Measurements from ENCODE around the gene HOXD8. TPM values are rescaled to one million over a fixed set of nuclear protein-coding genes. Genes with fewer than 3 reads are reported as not detected.

HOXD8 gene
- total RNA-seq, 3 donors from 2014 or later, result 4.9 to 13.8 (median 5.6) TPM

GRCh38 chr2:176160251-176160985 is 30.9 kb downstream of the HOXD8 start:
- Histone ChIP-seq H3K36me3 (ENCODE audit: low read depth) (no peaks in the 10 kb centered on the region), H3K9me3 (no peaks in the 10 kb centered on the region), H3K4me1 (ENCODE audit: low read depth) (peaks cover 15% of the 10 kb centered on the region), H3K4me3 (no peak overlapping the region)
- TF ChIP-seq CTCF (IDR thresholded peaks at IDR 0.05), result no peak
- intact Hi-C loops (cut with DNase I, micrococcal nuclease), result no loop called here
- ATAC-seq (no peak), DNase-seq (no peak)

GRCh38 chr2:176160986-176161824 is 31.7 kb downstream of the HOXD8 start:
- TF ChIP-seq CTCF (IDR thresholded peaks at IDR 0.05), result no peak
- H3K4me1 ChIP-seq (ENCODE audit: low read depth), result peaks cover 15% of the 10 kb centered on the region
- intact Hi-C loops (cut with DNase I, micrococcal nuclease), result no loop called here
- H3K9me3 ChIP-seq, result no peaks in the 10 kb centered on the region
- DNase-seq (no peak), ATAC-seq (no peak)
- no peak overlapping the region for H3K4me3 ChIP-seq
- H3K36me3 ChIP-seq (ENCODE audit: low read depth), result no peaks in the 10 kb centered on the region

- intact Hi-C loops (cut with DNase I, micrococcal nuclease), result no loop called here
- H3K4me1 ChIP-seq (ENCODE audit: low read depth), result peaks cover 10% of the 10 kb centered on the region
- no peak overlapping the region for H3K4me3 ChIP-seq
- H3K9me3 ChIP-seq, result no peaks in the 10 kb centered on the region
- ATAC-seq (no peak), DNase-seq (no peak)
- TF ChIP-seq CTCF (IDR thresholded peaks at IDR 0.05), result no peak
- H3K36me3 ChIP-seq (ENCODE audit: low read depth), result no peaks in the 10 kb centered on the region
Measured at GRCh38 chr2:176161825-176162626, 32.5 kb downstream of the HOXD8 start.

GRCh38 chr2:176162911-176163671 is 33.6 kb downstream of the HOXD8 start:
- Histone ChIP-seq H3K36me3 (ENCODE audit: low read depth) (no peaks in the 10 kb centered on the region), H3K4me1 (ENCODE audit: low read depth) (peaks cover 6% of the 10 kb centered on the region), H3K9me3 (no peaks in the 10 kb centered on the region), H3K4me3 (no peak overlapping the region)
- ATAC-seq, result peak; percentile 42
- TF ChIP-seq CTCF (IDR thresholded peaks at IDR 0.05), result no peak
- peak in 1 of 3 donors; percentile 34 for DNase-seq
- intact Hi-C loops (cut with DNase I, micrococcal nuclease), result no loop called here

GRCh38 chr2:176163672-176164056 is 34.2 kb downstream of the HOXD8 start:
- no peak for DNase-seq
- peaks cover 3% of the 10 kb centered on the region for H3K4me1 ChIP-seq (ENCODE audit: low read depth)

More at GRCh38 chr2:176163672-176164056, 34.2 kb downstream of the HOXD8 start:
- Histone ChIP-seq H3K9me3 (no peaks in the 10 kb centered on the region), H3K4me3 (no peak overlapping the region), H3K36me3 (ENCODE audit: low read depth) (no peaks in the 10 kb centered on the region)
- no peak for TF ChIP-seq CTCF (IDR thresholded peaks at IDR 0.05)
- intact Hi-C loops (cut with DNase I, micrococcal nuclease), result no loop called here
- ATAC-seq, result no peak

All from mucosa of descending colon (tissue), 3 donors.